ENCODE measurements around the gene USP38. TPM values are rescaled to one million over a fixed set of nuclear protein-coding genes. Genes with fewer than 3 reads are reported as not detected.
"Not testable (repeated sequence)": the region's sequence is repeated elsewhere in the genome, so short reads cannot be mapped to it uniquely, and the experiment has no call there.

USP38 gene
- total RNA-seq, 1 donor from 2014 or later: 22.4 TPM

- no peak for DNase-seq (ENCODE audit: low read depth in 2 of 2)
These were observed 27.8 kb downstream of the USP38 start for GRCh38 chr4:143212566-143212965.

GRCh38 chr4:143215873-143216272, 31.2 kb downstream of the USP38 start:
- DNase-seq (ENCODE audit: low read depth in 2 of 2): peak in 1 of 2 donors; percentile 26

GRCh38 chr4:143224255-143224654, 39.5 kb downstream of the USP38 start:
- DNase-seq (ENCODE audit: low read depth in 2 of 2): no peak

- DNase-seq (ENCODE audit: low read depth in 2 of 2): no peak
These were observed 40.5 kb downstream of the USP38 start for GRCh38 chr4:143225167-143225566.

- DNase-seq (ENCODE audit: low read depth in 2 of 2): no peak
These were observed 46.0 kb downstream of the USP38 start for GRCh38 chr4:143230683-143231082.

GRCh38 chr4:143232277-143232676, 47.6 kb downstream of the USP38 start:
- no peak for DNase-seq (ENCODE audit: low read depth in 2 of 2)

GRCh38 chr4:143234153-143234552, 49.4 kb downstream of the USP38 start:
- DNase-seq (ENCODE audit: low read depth in 2 of 2): no peak

GRCh38 chr4:143237195-143237594, 52.5 kb downstream of the USP38 start:
- not testable (repeated sequence) for DNase-seq (ENCODE audit: low read depth in 2 of 2)

GRCh38 chr4:143240939-143241679, 56.4 kb downstream of the USP38 start:
- DNase-seq (ENCODE audit: low read depth in 2 of 2): no peak

GRCh38 chr4:143241892-143242291, 57.2 kb downstream of the USP38 start:
- peak in 1 of 2 donors; percentile 10 for DNase-seq (ENCODE audit: low read depth in 2 of 2)

- no peak for DNase-seq (ENCODE audit: low read depth in 2 of 2)
These were observed 58.3 kb downstream of the USP38 start for GRCh38 chr4:143243041-143243440.

- no peak for DNase-seq (ENCODE audit: low read depth in 2 of 2)
These were observed 62.3 kb downstream of the USP38 start for GRCh38 chr4:143246977-143247376.

- no peak for DNase-seq (ENCODE audit: low read depth in 2 of 2)
These were observed 63.1 kb downstream of the USP38 start for GRCh38 chr4:143247866-143248265.

- DNase-seq (ENCODE audit: low read depth in 2 of 2): no peak
These were observed 64.1 kb downstream of the USP38 start for GRCh38 chr4:143248827-143249226.

GRCh38 chr4:143250617-143251016, 65.9 kb downstream of the USP38 start:
- DNase-seq (ENCODE audit: low read depth in 2 of 2): no peak

- no peak for DNase-seq (ENCODE audit: low read depth in 2 of 2)
These were observed 66.6 kb downstream of the USP38 start for GRCh38 chr4:143251348-143251747.

- peak in 1 of 2 donors; percentile 8 for DNase-seq (ENCODE audit: low read depth in 2 of 2)
These were observed 67.1 kb downstream of the USP38 start for GRCh38 chr4:143251779-143252178.

GRCh38 chr4:143252478-143252877, 67.8 kb downstream of the USP38 start:
- no peak for DNase-seq (ENCODE audit: low read depth in 2 of 2)

GRCh38 chr4:143253166-143253565, 68.4 kb downstream of the USP38 start:
- peak in 1 of 2 donors; percentile 19 for DNase-seq (ENCODE audit: low read depth in 2 of 2)

GRCh38 chr4:143254491-143255226, 69.9 kb downstream of the USP38 start:
- no peak for DNase-seq (ENCODE audit: low read depth in 2 of 2)

- no peak for DNase-seq (ENCODE audit: low read depth in 2 of 2)
These were observed 71.7 kb downstream of the USP38 start for GRCh38 chr4:143256456-143256855.

- DNase-seq (ENCODE audit: low read depth in 2 of 2): no peak
These were observed 72.6 kb downstream of the USP38 start for GRCh38 chr4:143257356-143257755.

- DNase-seq (ENCODE audit: low read depth in 2 of 2): no peak
These were observed 76.0 kb downstream of the USP38 start for GRCh38 chr4:143260750-143261149.

Measured in lung microvascular endothelial cell (primary cell).